RCC 7860 (cell line): ENCODE data around the gene SNURF.
"Not testable (repeated sequence)": the region's sequence is repeated elsewhere in the genome, so short reads cannot be mapped to it uniquely, and the experiment has no call there.

Experiments used
- DNase-seq: peaks from one replicate; pipeline ENCODE4 v3.0.0-alpha.2; 2015; ENCODE audit warnings: low spot score
- FAIRE-seq: peaks from 2 replicates; lab custom pipeline; 2012; peaks lifted over from hg19 to GRCh38; lab: Jason Lieb, UNC

The SNURF gene

DNA sequence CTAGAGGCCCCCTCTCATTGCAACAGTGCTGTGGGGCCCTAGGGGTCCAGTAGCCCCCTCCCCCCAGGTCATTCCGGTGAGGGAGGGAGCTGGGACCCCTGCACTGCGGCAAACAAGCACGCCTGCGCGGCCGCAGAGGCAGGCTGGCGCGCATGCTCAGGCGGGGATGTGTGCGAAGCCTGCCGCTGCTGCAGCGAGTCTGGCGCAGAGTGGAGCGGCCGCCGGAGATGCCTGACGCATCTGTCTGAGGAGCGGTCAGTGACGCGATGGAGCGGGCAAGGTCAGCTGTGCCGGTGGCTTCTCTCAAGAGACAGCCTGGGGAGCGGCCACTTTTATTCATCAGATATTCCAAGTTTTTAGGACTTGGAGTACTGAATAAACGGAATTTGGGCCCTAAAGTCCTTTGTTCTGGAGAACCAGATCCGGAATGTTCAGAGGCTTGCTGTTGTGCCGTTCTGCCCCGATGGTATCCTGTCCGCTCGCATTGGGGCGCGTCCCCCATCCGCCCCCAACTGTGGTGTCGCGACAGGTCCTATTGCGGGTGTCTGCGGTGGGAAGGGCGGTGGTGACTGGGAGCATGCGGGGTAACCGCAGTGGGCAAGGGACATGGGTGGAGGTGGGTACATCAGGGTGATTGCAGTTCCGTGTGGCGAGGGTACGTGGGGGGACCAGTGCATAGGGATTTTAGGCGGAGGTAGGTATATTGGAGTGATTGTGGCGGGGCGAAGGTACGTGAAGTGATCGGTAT lies at the start of gene SNURF, which contains the start of gene SNRPN:
Gene SNURF (plus strand): TSS at position 205 of the 748 bp plus-strand sequence. CDS start 62 bp downstream, at position 267.
Gene SNRPN (plus strand): TSS at position 205 of the 748 bp plus-strand sequence. CDS start 19,467 bp downstream, outside the sequence.
- FAIRE-seq (no peak), DNase-seq (peak; percentile 19)

GRCh38 chr15:24916305-24917009 lies 38.3 kb upstream of the SNURF start:
- DNase-seq (no peak), FAIRE-seq (no peak)

DNA sequence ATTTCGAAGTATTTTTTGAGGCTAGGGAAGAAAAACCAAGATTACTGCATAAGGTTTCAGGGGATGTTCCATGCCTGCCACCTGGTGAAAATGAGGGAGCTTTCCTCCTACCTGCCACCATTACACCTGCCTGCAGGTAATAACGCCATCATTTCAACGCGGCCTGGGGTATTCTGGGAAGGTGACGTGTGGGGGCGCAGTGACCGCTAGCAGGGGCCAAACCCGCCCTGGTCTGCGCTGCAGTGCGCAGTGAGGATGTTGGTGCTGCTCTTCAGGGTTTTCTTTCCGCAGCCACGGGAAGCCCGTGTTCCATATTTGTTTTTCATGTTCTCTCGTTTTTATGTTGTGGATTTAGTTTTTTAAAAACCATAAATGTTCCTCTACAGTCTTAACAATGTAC lies 37.4 kb upstream of the SNURF start:
- FAIRE-seq (no peak), DNase-seq (no peak)

GRCh38 chr15:24919446-24919845 lies 35.3 kb upstream of the SNURF start:
- DNase-seq (no peak), FAIRE-seq (no peak)

- FAIRE-seq, DNase-seq: not testable (repeated sequence)
Measured at GRCh38 chr15:24922781-24923180, 32.0 kb upstream of the SNURF start.

GRCh38 chr15:24924153-24924552 lies 30.6 kb upstream of the SNURF start:
- FAIRE-seq (no peak), DNase-seq (no peak)

GRCh38 chr15:24924621-24925020 lies 30.2 kb upstream of the SNURF start:
- FAIRE-seq (no peak), DNase-seq (no peak)

GRCh38 chr15:24931874-24932732 lies 22.7 kb upstream of the SNURF start:
- FAIRE-seq = not testable (repeated sequence)

GRCh38 chr15:24933716-24934115 lies 21.1 kb upstream of the SNURF start:
- DNase-seq (no peak), FAIRE-seq (no peak)

More at GRCh38 chr15:24931874-24932732, 22.7 kb upstream of the SNURF start:
- DNase-seq = not testable (repeated sequence)

- not testable (repeated sequence) for FAIRE-seq
Measured at GRCh38 chr15:24938224-24938623, 16.6 kb upstream of the SNURF start.

GRCh38 chr15:24940236-24940635 lies 14.6 kb upstream of the SNURF start:
- DNase-seq (no peak), FAIRE-seq (no peak)

More at GRCh38 chr15:24938224-24938623, 16.6 kb upstream of the SNURF start:
- not testable (repeated sequence) for DNase-seq

- no peak for DNase-seq
- FAIRE-seq = no peak
Measured at GRCh38 chr15:24943361-24943760, 11.4 kb upstream of the SNURF start.

DNA sequence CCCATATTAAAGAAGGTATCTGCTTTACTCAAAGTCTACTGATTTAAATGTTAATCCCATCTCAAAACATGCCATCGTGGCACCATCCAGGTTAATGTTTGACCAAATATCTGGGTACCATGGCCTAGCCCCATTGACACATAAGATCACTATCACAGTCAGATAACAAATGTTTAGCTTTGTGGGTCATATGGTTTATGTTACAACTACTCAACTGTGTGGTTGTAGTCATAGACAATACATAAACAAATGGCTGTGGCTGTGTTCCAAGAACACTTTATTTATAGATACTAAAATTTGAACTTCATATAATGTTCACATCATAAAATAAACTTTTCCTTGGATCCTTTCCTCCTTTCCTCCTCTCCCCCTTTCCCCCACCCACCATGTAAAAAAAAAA lies 9.8 kb upstream of the SNURF start:
- FAIRE-seq (no peak), DNase-seq (no peak)

GRCh38 chr15:24945711-24946110 lies 9.1 kb upstream of the SNURF start:
- no peak for FAIRE-seq

DNA sequence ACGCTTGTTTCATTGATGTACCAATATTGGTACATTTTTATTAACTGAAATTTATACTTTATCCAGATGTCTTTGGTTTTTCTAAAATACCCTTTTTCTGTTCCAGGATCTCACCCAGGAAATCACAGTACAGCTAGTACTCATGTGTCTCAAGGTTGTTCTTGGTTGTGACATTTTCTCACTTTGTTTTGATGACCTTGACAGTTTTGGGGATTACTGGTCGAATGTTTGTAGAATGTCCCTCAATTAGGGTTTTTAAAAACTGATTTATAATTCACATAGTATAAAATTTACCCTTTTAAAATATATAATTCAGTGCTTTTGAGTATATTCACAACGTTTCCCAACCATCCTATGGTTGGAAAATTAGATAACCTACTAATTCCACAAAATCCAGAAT lies 6.3 kb upstream of the SNURF start:
- FAIRE-seq = no peak
- no peak for DNase-seq

More at GRCh38 chr15:24945711-24946110, 9.1 kb upstream of the SNURF start:
- no peak for DNase-seq

GRCh38 chr15:24955531-24955921 lies 739 bp downstream of the SNURF start:
- DNase-seq (no peak), FAIRE-seq (no peak)

GRCh38 chr15:24956111-24956838 lies 1.5 kb downstream of the SNURF start:
- DNase-seq = peak; percentile 48

DNA sequence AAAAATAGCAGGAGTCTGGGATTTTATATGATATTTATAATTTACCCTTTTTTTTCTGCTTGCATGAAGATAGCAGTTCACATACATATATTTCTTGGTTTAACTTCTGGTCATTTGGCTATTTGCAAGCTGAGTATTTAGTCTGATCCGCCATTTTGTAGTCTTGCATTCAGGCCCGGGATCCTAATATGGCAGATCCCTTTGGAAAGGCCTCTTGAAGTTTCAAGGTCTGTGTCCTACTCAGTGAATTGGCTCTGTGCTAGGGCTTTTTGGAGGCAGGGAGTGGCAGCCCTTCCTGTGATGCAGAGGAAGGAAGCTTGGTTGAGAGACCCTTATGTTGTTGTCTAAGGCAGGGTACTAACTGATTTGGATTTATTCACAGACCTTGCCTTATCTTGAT lies 2.9 kb downstream of the SNURF start:
- FAIRE-seq (no peak), DNase-seq (no peak)

More at GRCh38 chr15:24956111-24956838, 1.5 kb downstream of the SNURF start:
- FAIRE-seq = no peak

DNA sequence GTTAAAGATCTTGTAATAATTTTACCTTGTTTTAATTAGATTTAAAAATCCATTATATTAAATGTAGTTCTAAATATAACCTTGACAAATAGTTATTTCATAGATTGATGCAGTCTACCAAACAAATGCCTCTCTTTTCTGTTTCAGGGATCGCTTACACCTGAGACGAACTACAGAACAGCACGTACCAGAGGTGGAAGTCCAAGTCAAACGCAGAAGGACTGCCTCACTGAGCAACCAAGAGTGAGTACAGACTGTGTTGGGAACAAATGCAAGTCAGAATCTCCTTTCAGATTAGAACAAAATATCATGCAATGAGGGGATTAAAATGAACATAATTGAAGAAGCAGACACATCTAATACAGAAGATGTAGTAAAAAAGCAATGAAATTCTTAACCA lies 7.2 kb downstream of the SNURF start:
- DNase-seq = no peak
- no peak for FAIRE-seq

DNA sequence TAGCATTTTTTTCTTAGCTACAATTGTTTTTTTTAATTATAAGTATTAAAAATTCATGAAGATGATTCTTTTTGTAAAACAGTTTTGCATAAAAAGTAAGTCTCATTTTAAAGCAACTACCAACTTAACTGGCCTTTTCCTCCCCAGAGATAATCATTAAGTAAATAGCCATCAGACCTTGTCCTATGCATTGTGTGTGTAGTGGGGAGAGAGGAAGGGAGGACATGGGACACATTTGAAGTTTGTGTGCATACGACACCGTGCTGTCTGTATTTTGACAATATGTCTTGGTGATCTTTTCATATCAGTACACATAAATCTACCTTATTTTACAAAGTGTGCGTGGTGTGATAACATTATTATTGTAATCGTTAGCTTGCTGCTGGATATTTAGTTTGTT lies 8.1 kb downstream of the SNURF start:
- no peak for DNase-seq
- no peak for FAIRE-seq
